Colon (tissue), 2 donors: ENCODE measurements around the gene ENHO.

ENCODE experiments used
- FAIRE-seq: peaks from 2 replicates; lab custom pipeline; 2012; peaks lifted over from hg19 to GRCh38; lab: Jason Lieb, UNC
- donor health status: control.
- donor health status: control.

The ENHO gene

DNA sequence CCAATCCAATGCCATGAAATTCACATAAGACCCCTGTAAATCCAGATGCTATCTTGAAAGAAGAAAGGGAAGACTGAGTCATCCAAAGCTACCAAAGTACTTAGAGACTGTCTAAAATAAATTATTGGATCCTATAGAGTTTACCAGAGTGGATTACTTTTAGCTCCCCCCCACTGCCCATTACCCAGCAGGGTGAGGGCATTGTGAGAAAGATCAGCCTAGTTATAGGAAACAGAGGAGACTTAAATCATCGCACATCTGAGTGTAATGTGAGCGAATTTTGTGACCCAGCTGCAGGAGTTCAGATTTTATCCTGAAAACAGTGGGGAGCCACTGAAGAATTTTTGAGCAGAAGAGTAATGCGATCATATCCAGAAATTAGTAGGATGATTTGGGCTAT is 1.6 kb upstream of the ENHO start:
- no peak for FAIRE-seq

DNA sequence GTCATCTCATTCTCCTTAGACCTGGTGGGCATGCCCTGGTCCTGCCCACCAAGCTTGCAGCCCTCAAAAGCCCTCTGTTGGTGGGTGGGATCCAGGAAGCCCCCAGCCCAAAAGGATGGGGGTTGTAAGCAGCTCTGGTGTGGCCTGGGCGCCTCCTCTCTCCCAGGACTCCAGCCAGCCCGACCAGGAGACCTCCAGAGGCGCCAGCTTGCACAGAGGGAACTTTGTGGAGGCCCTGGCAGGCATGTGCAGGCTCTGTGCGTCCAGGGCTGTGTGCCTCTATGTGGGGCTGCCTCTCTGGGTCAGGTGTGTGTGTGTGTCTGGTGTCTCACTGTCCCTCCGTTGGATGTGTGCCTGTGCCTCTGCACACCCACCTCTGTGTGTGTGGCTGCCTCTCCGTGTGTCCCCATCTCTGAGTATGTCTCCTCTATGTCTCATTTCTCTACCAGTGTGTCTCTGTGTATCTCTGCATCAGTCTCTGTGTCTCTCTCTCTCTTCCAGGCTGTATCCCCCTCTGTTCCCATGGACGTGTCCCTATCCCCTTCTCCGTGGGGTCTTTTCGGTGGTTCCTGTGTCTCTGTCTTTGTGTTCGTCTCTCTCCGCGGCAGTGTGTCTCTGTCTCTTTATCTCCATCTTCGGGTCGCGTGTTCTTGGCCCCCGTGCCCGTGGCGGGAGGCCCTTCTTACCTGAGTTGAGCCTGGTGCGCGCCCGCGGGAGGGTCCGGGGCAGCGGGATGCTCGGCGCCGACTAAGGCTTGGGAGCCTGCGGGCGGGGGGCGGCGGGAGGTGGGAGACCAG is 501 bp downstream of the ENHO start:
- FAIRE-seq, result no peak

- no peak for FAIRE-seq
Observed at GRCh38 chr9:34521406-34522045, 1.3 kb downstream of the ENHO start.

GRCh38 chr9:34520505-34521385 is 2.0 kb downstream of the ENHO start:
- FAIRE-seq, result no peak

DNA sequence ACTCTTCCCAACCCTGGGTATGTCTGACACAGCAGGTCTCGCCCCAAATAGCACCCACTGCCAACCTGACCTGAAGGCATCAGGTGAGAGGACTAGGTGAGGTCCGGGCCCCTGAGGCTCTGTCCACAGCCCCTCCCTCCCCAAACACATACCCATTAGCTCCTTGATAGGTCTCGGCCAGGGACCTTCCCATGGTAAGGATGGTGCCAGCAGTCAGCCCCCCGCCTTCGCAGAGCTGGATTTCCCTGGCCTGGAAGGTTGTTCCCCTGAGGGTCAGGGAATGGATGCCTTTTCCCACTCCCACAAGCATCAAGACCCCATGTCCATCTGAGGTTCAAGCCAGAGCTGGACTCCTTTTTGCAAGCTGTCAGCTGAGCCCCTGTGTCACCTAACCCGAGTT is 2.7 kb downstream of the ENHO start:
- no peak for FAIRE-seq

- no peak for FAIRE-seq
Observed at GRCh38 chr9:34519321-34520020, 3.3 kb downstream of the ENHO start.

- FAIRE-seq, result no peak
Observed at GRCh38 chr9:34518896-34519295, 3.9 kb downstream of the ENHO start.

- no peak for FAIRE-seq
Observed at GRCh38 chr9:34518110-34518616, 4.6 kb downstream of the ENHO start.

GRCh38 chr9:34517185-34517584 is 5.6 kb downstream of the ENHO start:
- no peak for FAIRE-seq

- FAIRE-seq, result no peak
Observed at GRCh38 chr9:34515959-34516358, 6.8 kb downstream of the ENHO start.

GRCh38 chr9:34514816-34515215 is 8.0 kb downstream of the ENHO start:
- FAIRE-seq, result no peak

DNA sequence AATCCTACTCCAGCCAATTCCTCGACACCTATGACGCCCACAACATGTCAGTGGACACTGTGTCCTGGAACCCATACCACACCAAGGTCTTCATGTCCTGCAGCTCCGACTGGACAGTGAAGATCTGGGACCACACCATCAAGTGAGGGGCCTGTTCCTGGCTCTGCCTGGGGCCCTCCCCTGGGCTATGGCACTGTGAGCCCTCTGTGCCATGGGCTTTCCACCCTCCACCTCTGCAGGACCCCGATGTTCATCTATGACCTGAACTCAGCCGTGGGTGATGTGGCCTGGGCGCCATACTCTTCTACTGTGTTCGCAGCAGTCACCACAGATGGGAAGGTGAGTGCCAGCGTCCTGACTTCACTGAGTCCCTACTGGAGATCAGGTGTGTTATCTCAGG is 8.4 kb downstream of the ENHO start:
- FAIRE-seq, result no peak

- no peak for FAIRE-seq
Observed at GRCh38 chr9:34513567-34514214, 9.1 kb downstream of the ENHO start.

DNA sequence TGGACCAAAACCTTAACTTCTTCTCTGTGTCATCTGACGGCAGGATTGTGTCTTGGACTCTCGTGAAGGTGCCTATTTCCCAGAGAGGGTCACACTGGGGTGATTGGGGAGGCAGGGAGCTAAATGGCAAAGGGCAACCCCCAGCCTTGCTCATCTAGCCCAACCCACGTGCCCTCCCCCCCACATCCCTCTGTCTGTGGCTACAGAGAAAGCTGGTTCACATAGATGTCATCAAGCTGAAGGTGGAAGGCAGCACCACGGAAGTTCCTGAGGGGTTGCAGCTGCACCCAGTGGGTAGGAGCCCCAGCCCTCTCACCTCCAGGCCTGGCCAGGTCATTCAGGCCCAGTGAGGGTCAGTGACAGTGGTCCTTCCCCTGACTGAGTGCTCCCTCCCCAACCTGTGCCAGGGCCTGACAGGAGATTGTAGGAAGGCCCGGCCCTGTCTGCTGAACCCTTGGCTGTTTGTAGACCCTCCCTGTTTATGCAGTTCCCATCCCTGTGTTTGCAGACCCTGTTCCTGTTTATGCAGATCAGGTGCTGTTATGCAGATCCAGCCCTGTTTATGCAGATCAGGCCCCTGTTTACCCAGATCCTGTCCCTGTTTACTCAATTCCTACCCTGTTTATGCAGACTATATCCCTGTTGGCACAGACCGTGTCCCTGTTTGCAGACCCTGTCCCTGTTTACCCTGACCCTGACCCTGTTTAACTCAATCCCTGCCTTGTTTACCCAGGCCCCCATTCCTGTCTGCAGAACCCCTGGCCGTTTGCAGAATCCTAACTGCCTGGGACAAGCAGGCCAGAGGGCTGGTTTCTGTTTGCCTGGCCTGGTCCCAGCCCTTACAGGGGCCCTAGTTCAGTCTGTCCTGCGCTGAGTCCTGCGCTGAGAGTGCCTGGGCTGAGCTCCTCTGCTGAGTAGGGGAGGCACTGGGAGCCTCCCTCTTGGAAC is 10.4 kb downstream of the ENHO start:
- no peak for FAIRE-seq

GRCh38 chr9:34510497-34511468 is 12.0 kb downstream of the ENHO start:
- no peak for FAIRE-seq

DNA sequence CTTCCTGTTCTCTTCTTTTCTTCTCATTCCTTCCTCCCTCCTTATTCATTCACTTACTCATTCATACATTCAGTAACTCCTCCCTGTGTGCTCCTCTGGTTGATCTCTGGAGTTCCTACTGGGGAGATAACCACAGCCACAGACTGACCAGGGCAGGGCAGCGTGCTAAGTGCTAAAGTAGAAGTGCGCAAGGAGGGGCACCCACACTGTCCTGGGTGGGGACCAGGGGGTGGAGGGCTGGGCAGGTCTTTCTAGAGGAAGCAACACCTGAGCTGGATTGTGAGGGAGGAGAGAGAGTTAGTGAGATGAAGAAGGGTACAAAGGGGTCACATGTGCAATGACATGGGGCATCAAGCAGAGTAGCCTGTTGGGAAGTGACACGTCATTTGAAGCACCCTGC is 13.8 kb downstream of the ENHO start:
- FAIRE-seq, result no peak

GRCh38 chr9:34508463-34508862 is 14.3 kb downstream of the ENHO start:
- no peak for FAIRE-seq

DNA sequence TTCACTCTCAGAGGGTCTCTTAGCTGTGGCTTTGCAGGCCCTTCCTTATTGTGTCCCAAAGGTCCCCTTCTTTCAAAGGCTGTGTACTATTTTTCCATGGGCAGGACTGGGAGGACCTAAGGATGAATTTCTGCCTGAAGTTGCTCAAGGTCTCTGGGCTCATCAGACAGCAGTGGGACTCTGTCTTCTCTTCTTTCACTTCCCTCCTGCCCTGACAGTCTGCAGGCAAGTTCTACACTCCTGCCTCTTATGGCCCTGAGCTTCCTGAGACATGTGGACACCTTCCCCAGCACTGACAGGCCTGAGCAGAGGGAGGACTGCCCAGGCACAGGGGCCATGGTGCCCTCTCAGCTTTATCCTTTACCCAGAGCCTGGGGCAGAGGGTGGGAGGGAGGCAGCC is 14.8 kb downstream of the ENHO start:
- no peak for FAIRE-seq

DNA sequence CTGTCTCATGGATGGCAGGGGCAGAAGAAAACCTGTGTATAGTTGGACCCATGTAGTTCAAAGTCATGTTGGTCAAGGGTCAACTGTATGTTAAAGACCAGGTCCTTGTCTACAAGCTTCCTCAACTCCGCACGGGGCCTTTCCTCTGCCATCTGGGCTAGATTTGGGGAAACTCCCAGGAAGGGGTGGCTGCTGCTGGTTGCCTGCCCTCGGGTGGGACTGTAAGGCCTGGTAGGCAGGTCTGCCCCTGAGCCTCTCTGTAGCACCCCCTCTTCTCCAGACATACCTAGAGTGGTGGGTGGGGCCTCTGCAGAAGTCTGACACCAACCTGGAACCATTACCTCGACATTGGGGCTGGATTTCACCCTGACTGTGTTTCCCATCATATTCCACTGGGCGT is 15.2 kb downstream of the ENHO start:
- no peak for FAIRE-seq
